Measurements from ENCODE around the gene CDK2.
"Not testable (repeated sequence)": the region's sequence is repeated elsewhere in the genome, so short reads cannot be mapped to it uniquely, and the experiment has no call there.

The CDK2 gene

DNA sequence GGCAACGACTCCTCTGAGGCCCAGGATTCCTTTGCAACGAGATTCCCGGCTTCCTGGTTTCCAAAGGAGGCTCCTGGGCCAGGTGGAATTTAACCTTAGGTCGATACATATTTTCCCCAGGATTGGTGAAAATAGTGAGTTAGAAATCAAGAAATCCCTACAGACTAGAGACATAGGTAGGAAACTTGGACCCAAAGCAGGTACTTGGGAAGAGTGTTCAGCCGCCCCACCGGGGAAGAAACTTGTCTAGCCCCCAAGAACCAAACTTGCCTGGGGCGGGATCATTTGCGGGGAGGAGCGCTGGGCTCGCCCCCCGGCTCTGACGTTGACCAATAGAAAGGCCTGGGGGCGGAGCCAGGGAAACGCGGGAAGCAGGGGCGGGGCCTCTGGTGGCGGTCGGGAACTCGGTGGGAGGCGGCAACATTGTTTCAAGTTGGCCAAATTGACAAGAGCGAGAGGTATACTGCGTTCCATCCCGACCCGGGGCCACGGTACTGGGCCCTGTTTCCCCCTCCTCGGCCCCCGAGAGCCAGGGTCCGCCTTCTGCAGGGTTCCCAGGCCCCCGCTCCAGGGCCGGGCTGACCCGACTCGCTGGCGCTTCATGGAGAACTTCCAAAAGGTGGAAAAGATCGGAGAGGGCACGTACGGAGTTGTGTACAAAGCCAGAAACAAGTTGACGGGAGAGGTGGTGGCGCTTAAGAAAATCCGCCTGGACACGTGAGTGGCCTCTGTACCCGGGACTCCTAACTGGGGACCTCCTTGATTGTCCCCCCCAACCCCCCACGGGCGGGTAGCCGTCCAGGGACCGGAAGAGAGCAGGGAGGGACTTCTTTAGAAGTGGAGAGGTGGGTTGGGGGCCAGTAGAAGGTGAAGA, at the start of gene CDK2:
TSS of gene CDK2 (plus strand) at position 423 of the 874 bp plus-strand sequence. CDS start at position 602, 179 bp downstream.
- peak; percentile 72 for DNase-seq

DNA sequence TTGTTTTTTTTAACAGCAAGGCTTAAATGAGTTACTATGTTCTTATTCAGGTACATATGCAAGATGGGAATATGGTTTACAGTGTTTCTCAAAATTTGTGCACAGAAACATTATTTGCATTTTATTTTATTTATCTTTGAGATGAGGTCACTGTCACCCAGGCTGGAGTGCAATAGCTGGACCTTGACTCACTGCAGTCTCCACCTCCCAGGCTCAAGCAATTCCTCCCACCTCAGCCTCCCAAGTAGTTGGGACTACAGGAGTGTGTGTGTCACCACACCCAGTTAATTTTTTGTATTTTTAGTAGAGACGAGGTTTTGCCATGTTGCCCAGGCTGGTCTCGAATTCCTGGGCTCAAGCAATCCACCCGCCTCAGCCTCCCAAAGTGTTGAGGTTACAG, 47.6 kb upstream of the CDK2 start:
- DNase-seq = not testable (repeated sequence)

DNA sequence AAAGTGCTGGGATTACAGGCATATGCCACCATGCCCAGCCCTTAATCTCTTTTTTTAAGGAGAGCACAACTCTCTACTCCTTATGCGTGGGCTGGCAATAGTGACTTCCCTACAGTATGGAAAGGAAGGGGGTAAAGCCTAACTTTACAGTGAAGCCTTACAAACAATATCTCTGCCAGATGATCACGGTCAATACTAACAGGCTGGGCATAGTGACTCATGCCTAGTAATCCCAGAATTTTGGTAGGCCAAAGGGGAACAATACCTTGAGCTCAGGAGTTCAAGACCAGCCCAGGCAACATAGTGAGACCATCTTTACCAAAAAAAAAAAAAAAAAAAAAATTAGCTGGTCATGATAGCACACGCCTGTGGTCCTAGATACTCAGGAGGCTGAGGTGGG, 44.5 kb upstream of the CDK2 start:
- no peak for DNase-seq

DNA sequence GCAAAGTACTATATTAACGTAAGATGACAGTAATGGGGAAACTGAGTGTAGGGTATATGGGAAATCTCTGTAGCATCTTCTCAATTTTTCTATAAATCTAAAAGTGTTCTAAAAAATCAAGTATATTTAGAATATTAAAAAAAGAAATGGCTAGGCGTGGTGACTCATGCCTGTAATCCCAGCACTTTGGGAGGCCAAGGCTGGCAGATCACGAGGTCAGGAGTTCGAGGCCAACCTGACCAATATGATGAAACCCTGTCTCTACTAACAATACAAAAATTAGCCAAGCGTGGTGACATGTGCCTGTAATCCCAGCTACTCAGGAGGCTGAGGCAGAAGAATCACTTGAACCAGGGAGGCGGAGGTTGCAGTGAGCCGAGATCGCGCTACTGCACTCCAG, 43.0 kb upstream of the CDK2 start:
- not testable (repeated sequence) for DNase-seq

DNA sequence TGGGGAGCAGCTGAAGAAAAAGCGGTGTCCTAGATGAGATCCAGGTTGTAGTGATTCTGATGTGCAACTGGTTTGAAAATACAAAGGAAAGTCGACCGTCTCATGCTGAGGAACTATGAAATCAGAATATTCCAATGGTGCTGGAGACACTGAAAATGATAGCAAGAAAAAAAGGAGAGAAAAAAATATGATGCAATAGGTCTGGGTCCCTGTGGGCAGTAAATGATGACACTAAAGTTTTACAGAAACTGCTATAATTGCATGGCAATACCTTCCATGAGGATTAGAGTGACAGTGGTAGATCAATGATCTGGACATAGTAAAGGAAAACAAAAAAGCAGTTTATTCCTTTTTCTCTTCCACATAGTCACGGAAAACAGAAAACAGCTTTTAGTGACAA, 41.3 kb upstream of the CDK2 start:
- DNase-seq = no peak

DNA sequence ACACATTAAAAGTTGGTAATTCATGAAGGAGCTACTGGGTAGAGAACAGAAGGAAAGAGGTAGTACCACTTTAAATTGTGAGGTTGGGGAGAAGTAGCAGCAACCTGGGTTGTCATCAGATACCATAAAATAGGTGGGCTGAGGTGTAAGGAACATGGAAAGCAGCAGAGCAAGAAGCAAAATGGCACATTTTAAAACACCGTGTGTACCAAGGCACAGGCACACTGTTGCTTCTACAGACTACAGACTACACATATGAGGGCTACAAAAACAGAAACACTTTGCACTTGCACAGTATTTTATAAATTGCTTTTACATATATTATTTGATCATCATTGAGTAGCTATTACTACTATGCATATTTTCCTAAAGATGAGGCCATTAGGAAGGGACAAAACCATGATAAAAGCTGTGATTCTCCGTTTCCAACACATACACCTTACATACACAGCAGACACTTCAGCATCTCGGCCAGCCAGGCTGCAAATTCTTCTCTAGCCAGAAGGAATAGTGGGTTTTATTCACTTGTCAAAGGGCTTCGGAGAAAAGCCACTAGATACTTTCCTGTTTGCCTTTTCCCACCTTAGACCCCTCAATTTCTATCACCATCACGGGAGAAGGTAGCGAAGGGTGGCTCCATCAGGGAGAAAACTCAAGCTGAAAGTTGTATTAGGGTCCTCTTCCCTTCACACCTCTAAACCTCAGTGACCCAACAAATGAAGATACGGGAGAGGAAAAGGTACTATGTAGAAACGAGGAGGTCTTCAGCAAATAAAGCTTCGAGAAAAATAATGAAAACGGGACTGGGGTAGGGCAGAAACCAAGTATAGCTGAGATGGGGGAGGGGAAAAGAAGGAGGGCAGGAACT, 40.5 kb upstream of the CDK2 start:
- DNase-seq = no peak

DNA sequence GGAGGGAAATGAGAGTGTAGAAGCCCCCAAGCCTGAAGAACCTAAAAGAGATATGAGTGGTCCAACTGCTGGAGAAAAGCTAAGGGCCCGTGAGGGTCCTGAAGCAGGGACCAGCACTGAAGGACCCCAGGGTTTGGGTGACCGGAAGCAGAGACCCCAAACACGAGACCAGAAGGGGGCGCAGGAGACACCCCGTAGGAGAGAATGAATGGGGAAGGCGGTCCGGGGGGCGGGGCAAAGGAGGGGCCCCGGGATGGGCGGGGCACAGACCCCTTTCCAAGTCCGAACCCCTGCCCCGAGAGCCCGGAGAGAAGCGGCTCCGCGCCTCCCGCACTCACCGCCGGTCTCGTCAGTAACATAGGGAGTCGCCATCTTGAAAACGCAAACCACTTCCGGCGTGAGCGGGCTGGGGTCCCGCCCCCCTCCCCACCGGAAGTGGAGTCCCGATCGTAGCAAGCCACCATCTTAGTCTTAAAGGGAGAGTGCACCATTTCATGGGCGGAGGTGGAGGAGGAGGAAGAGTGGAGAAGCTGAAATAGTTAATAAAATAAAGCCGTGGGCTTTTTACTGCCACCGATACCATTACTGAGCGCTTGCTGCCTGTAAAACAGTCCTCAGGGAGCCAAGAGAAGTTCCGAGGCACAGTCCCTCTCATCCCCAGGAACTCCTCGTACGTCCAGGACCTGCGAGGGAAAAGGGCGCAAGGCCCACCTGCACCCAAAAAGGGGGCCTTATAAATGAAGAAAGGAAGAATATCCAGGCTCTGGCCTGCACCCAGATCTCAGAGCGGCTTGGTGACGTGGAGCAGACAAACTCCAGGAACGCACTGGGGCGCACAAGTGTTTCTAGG, 39.7 kb upstream of the CDK2 start:
- DNase-seq = peak; percentile 95

DNA sequence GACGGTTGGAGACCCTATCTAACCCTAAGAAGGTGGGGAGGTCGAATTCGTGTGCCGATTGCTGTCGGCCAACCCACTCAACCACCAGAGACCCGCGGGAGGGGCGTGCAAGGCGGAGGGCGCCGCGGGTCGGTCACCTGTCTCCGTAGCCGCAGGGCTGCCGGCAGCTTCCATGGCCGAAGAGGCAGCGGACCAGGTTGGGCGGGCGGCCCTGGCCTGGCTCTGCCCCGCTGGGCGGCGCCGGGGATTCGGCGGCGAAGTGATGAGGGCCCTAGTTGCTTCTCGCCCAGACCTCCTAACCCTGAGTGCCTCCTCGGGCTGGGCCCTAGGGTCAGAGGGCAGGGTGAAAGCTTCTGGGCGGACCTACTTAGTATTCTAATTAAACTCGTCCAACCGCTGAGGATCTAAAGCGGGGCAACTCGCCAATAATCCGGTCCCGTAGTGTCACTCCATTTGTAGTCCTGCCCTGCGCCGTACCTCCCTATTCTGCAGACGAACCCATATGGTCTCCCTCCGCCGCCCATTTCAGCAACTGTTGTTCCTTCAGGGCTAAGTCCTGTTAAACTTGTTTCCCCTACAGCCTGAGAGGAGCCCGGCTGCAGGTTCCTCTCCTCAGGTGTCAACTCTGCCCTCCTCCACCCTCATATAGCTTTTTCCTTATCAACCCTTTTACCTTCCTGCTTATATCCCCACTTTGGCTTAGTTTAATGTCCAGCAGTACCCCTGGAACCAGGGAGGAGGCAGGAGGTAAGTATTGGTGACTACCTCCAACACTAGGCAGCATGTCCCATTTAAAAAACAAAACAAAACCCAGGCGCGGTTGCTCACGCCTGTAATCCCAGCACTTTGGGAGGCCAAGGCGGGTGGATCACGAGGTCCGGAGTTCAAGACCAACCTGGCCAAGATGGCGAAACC, 38.8 kb upstream of the CDK2 start, which contains the start of gene PYM1:
TSS of gene PYM1 (minus strand) at position 307 of the 915 bp plus-strand sequence. CDS start at position 174, 133 bp downstream.
- DNase-seq = peak; percentile 76

DNA sequence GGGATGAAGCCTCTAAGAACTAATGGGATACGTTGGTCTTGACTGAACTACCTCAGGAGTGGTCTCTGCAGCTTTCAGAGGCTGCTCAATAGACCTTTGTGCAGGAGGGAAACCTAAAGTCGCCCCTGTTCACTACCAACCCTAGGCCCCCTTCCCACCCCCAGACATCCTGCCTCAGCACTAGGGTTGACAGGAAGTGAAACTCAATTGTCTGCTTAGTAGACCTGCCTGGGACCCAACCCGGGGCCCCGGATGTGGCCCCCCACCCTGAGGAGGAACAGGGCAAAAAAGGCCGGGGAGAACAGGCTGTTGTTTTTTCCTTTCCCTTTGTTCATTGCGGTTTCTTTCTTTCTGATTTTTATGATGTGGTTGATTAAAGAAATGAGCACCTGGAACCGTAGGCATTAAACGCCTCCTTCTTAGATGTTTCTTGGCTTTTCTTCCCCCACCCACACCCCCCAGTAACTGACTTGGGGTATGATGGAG, 37.3 kb upstream of the CDK2 start:
- DNase-seq = no peak

DNA sequence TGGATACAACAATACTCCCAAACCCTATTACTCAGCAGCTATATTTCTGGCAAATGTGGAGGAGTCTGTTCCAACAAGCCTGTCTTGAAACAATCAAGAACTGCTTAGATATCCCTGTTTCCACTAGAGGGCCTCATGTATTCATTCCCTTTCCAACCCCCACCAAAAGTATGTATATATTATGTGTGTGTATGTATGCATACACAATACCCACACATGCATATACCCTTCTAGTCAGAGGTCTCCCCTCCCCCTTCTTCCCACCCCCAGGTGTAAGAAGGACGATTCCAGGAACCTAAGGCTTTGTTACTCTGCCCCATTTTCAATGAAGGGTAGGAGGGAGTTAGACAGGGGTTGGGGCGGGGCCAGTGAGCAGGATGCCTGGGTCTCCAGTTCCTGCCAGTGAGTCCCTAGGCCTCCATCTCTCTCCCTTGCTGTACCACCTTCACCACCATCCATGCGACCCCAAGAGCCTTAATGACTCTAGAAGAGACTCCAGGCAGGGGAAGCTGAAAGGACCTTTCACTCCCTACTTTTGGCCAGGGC, 35.8 kb upstream of the CDK2 start, which contains the start of gene DGKA:
TSS of gene DGKA (plus strand) at position 392 of the 546 bp plus-strand sequence. CDS start 5,342 bp downstream, outside the sequence.
- DNase-seq = peak; percentile 74

DNA sequence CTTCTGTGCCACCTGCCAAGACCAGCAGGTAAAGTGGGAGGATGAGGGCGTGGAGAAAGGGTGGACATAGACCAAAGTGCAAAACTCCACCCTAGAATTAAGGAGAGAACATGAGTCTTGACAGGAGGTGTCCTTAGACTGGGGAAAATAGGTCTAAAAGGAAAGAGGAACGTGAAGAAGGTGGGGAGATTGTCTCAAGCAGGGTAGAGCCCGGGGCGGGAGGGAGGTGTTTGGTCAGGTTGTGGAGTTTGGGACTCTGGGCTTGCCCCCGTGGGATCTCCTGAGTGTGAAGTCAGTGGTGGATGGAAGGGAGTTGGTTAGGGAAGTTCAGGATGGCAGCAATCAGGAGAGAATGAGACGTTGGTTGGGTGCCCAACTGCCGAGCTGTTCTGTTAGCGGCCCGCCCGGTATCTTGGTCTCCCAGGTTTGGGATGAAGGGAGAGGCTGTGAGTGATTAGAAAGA, 35.3 kb upstream of the CDK2 start:
- no peak for DNase-seq

DNA sequence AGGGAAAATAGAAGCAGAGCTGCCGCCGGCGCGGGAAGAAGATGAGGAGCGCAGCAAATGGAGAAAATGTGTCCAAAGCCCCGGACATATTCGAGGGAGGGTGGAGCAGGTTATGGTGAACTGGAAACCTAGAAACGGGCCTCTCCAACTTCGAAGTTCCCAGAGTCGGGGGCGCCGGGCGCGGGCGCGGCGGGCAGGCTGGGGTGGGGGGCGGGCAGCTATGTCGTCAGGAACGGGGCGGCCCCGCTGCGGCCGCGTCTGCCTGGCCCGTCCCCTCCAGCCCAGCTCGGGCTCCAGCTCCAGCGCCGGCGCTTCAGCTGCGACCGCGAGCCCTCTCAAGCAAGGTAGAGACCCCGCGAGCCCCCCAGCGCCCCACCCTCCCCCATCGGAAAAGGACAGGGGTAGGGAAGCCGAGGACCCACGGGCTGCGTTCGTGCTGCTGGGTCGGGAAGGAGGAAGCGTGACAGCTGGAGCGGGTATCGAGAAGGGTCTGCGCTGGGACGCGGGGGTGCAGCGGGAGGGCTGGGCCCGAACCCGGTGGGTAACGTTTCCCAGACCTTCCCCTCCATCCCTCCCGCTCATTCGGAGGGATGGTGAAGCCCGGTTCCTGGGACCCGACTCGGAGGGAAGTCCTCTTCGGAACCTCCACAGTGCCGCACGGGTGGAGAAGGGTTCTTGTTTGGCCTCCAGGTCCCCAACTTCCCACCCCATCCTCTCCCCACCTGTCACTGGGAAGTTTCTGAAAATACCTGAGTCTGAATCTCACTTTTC, 34.7 kb upstream of the CDK2 start:
- DNase-seq = no peak

DNA sequence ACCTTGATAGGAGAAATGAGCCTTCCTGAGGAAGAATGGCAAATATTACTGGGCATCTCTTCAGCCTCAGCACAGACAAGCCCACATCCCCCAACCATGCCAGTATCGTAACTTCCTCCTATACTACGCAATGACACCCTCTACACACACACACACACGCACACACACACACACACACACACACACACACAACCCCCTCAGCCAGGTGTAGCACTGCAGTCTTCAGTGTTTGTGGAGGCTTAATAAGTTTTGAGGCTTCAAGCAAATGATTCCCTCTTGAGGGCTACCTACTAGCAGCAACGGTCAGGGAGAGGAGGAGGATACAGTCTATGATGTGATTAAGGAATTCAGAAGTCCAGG, 34.1 kb upstream of the CDK2 start:
- no peak for DNase-seq

DNA sequence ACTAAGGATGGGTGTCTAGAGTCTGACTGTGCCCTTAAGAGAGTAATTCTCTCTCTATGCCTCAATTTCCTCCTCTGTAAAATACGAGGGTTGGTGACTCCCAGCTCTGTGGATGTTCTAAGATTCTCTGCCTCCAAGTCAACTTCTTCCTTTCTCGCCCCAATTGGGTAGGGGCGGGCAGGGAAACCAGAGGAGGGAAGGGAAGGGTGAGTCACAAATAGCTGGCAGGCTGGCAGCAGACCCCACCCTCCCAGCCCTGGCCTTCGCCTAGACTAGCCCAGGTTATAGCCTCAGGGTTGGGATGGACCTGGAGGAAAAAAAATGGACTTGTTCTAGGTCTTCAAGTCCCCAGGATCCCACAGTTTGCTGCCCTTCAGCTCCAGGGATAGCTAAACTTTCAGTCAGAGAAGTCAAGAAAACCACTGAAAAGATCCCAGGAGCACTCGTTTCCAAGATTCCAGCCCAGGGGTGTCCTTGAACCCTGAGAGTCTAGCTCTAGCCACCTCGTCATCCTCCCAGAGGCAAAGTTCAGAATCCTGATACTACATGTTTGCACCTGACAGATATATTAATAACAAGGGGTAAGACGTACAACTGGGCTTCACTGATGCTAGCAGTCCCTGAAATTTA, 33.3 kb upstream of the CDK2 start:
- DNase-seq = no peak

DNA sequence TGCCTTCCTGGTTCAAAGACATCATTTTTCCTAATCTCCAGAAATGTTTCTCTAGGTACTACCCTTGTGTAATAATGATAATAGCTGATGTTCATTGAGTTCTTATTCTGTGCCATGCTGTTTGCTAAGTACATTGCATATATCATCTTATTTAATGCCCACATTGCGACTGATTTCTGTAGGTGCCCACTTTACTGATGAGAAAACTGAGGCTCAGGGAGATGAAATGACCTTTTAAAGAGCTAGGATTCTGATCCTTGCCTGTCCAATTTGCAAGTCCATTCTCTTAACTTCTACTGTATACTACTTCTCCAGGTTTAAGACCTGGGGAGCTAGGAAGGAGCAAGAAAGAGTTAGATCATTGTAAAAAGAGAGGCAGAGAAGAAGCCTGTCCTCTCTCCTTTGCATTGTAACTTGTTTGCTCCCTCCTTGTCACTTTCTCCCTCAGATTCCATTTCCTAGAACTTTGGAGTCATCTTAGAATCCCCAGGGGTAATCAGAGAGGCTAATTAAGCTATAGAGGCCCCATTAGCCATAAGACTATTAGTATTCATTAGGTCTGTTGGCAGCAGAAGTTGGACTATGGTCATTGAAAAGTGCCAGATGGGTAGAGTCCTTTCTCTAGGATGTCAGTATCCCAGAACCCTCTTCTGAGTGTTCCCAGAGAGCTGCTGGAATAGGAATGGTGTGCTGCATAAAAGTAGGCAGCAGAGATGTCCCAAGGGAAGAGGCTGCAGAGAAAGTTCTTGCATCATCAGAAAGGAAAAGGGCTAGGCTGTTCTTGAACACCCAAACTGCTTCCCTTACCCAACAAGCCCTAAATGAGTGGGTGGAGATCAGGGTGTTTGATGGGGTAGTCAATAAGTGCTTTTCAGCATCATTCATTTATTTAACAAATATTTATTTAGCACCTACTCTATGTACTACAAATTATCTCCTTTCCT, 32.6 kb upstream of the CDK2 start:
- no peak for DNase-seq

DNA sequence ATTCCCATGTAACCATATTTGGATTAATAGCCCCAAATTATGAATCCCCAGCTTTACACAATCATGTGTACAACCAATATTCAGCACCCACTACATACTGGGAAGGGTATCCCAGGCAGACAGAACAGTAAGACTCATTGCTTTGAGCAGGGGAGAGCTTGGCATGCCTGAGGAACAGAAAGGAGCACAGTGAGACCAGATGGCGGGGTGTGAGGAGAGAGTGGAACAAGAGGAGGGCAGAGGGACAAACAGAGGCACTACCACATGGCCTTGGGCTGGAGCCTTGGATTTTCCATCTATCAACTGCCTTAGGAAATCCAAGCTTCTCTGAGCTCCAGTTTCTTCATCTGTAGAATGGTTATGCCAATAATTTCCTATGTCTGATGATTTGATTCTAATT, 31.9 kb upstream of the CDK2 start:
- no peak for DNase-seq

DNA sequence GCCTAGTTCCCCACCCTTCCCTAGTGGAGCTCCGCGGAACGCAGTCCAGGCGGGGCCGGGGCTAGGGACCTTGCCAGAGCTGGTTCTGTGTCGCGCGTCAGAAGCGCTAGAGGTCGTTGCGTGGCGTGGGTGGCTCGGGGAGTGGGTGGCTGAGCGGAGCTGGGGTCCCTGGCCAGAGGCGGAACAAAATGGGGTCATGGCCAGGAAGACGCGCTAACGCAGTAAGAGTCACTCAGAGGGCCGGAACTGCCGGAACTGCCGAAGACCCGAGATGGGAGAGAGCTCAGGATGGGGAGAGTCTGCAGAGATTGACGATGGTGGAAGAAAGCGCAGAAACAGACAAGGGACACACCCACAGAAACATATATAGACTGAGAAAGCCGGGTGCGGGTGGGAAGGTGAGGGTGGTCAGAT, 30.9 kb upstream of the CDK2 start:
- DNase-seq = no peak

DNA sequence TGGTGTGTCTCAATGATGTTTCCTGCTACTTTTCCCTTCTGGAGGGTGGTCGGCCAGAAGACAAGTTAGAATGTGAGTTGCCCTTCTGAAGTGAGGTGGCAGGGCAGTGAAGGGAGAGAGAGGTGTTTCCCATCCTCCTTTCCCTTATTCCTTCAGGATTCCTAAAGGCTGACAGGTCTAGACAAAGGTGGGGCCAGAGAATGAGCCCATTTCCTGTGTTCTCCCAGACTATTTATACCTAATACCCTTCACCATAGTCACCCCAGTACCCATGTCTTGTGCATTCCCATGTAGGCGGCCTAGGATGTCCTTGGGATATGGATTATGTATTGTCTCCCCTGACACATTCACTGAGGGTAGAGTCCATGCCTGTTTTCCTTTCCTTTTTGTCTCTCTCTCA, 28.6 kb upstream of the CDK2 start:
- DNase-seq = no peak

Measured in NCI-H2171 treated with DMSO at 0.1 percent for 48 hours (cell line).